ENCODE data around the gene YKT6. TPM values are rescaled to one million over a fixed set of nuclear protein-coding genes. Genes with fewer than 3 reads are reported as not detected.

Gene YKT6
- total RNA-seq, 4 donors from 2014 or later, result 36.2 to 54.6 (median 43.6) TPM

DNA sequence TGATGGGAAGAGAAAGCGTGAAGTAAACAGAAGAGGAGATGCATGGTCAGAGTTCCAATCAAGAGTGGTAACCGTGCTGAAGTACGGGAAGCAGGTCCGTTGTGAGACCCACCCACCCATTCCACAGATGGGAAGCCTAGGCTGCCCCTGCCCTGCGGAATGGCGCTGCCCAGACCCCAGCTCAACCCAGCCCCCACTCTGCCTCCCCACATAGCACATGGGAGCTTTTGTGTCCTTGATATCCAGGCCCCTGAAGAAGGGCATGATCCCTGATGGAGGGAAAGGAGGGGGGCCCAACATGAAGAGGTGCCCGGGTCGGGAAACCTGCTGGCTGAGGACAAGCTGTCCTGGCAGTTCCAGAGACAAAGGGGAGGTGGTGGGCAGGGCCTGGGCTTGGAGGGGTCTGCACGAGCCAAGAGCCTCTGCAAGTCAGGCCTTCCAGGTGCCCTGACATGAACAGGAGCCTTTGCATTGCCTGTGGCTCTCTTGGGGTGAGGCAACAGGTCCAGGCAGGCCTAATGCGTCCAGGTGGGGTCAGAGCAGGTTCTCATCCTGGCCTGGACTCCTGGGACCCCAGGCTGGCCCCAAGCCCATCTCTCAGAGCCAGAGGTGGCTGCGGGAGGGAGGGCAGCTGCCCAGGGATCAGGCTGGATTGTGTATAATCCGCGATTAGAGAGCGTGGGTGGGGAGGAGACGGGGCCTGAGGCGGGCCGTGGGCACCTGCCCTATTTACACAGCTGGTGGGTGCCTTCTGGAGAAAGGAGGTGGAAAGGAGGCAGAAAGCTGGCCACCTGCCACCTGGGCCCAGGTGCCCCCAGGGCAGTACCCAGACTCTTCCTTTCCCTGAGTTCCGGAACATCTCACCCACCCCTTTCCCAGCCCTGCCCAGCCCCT lies 23.5 kb downstream of the YKT6 start:
- WGBS, 2 donors, result 56 to 61% methylated on average over 11 to 17 of the region's 18 CpGs
- peaks cover 0 to 21% of the 10 kb centered on the region in 2 donors for H3K27me3 ChIP-seq
- no peak for DNase-seq (ENCODE audit: low spot score in 2 of 2)

GRCh38 chr7:44224974-44225565 lies 24.3 kb downstream of the YKT6 start:
- WGBS, 2 donors, result 56 to 70% methylated on average over 8 to 10 of the region's 10 CpGs
- DNase-seq (ENCODE audit: low spot score in 2 of 2), result no peak

More for the DNA sequence above, 23.5 kb downstream of the YKT6 start:
- H3K36me3 ChIP-seq, result peaks cover 0 to 9% (median 0%) of the 10 kb centered on the region in 3 donors
- H3K4me1 ChIP-seq, result no peaks in the 10 kb centered on the region
- H3K4me3 ChIP-seq, result no peak overlapping the region
- TF ChIP-seq, protein P1, sequence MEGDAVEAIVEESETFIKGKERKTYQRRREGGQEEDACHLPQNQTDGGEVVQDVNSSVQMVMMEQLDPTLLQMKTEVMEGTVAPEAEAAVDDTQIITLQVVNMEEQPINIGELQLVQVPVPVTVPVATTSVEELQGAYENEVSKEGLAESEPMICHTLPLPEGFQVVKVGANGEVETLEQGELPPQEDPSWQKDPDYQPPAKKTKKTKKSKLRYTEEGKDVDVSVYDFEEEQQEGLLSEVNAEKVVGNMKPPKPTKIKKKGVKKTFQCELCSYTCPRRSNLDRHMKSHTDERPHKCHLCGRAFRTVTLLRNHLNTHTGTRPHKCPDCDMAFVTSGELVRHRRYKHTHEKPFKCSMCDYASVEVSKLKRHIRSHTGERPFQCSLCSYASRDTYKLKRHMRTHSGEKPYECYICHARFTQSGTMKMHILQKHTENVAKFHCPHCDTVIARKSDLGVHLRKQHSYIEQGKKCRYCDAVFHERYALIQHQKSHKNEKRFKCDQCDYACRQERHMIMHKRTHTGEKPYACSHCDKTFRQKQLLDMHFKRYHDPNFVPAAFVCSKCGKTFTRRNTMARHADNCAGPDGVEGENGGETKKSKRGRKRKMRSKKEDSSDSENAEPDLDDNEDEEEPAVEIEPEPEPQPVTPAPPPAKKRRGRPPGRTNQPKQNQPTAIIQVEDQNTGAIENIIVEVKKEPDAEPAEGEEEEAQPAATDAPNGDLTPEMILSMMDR (IDR thresholded peaks at IDR 0.05), result no peak
- TF ChIP-seq POLR2A (IDR thresholded peaks at IDR 0.05), result no peak
- H3K27ac ChIP-seq, result no peak overlapping the region
- peaks cover 0 to 4% (median 0%) of the 10 kb centered on the region in 4 donors for H3K9me3 ChIP-seq

GRCh38 chr7:44225566-44226395 lies 25.0 kb downstream of the YKT6 start:
- whole genome bisulfite sequencing, 2 donors, result 61 to 64% methylated on average over 24 to 26 of the region's 26 CpGs
- no peak for DNase-seq (ENCODE audit: low spot score in 2 of 2)
- no peak overlapping the region for H3K27ac ChIP-seq
- H3K27me3 ChIP-seq, result peaks cover 0 to 21% of the 10 kb centered on the region in 2 donors
- TF ChIP-seq POLR2A (IDR thresholded peaks at IDR 0.05), result no peak
- TF ChIP-seq, protein P1 (IDR thresholded peaks at IDR 0.05), result no peak
- no peak for TF ChIP-seq EP300 (IDR thresholded peaks at IDR 0.05)
- no peak overlapping the region for H3K4me3 ChIP-seq
- no peaks in the 10 kb centered on the region for H3K36me3 ChIP-seq
- no peaks in the 10 kb centered on the region for H3K9me3 ChIP-seq
- H3K4me1 ChIP-seq, result no peaks in the 10 kb centered on the region

More at GRCh38 chr7:44224974-44225565, 24.3 kb downstream of the YKT6 start:
- H3K27ac ChIP-seq, result no peak overlapping the region
- H3K4me3 ChIP-seq, result no peak overlapping the region
- TF ChIP-seq, protein P1 (IDR thresholded peaks at IDR 0.05), result no peak
- no peak for TF ChIP-seq EP300 (IDR thresholded peaks at IDR 0.05)
- TF ChIP-seq POLR2A (IDR thresholded peaks at IDR 0.05), result no peak
- H3K36me3 ChIP-seq, result peaks cover 0 to 1% (median 0%) of the 10 kb centered on the region in 3 donors
- H3K4me1 ChIP-seq, result no peaks in the 10 kb centered on the region
- no peaks in the 10 kb centered on the region for H3K9me3 ChIP-seq
- peaks cover 0 to 21% of the 10 kb centered on the region in 2 donors for H3K27me3 ChIP-seq

GRCh38 chr7:44226396-44226753 lies 25.6 kb downstream of the YKT6 start:
- H3K27ac ChIP-seq, result no peak overlapping the region
- DNase-seq (ENCODE audit: low spot score in 2 of 2), result no peak
- no peaks in the 10 kb centered on the region for H3K9me3 ChIP-seq
- peaks cover 0 to 21% of the 10 kb centered on the region in 2 donors for H3K27me3 ChIP-seq
- no peaks in the 10 kb centered on the region for H3K4me1 ChIP-seq
- TF ChIP-seq, protein P1 (IDR thresholded peaks at IDR 0.05), result no peak
- TF ChIP-seq EP300 (IDR thresholded peaks at IDR 0.05) (no peak), POLR2A (IDR thresholded peaks at IDR 0.05) (no peak)
- no peak overlapping the region for H3K4me3 ChIP-seq
- no peaks in the 10 kb centered on the region for H3K36me3 ChIP-seq
- 43 to 58% methylated on average over 15 to 17 of the region's 17 CpGs for WGBS, 2 donors

All from tibial nerve (tissue), 4 donors.